Endothelial cell of umbilical vein (primary cell): ENCODE measurements around the gene PLCD3. TPM values are rescaled to one million over a fixed set of nuclear protein-coding genes. Genes with fewer than 3 reads are reported as not detected.

Experiments
- BruUV-seq: library from RNA; stranded (reverse); fragments of 400-500 nt; replicated peaks from 2 replicates; lab custom pipeline; 2021; lab: Mats Ljungman, UMichigan
- CTCF ChIA-PET: fragments of 300-600, 350-600 bp; sonication (Branson Sonifier 250); formaldehyde crosslinking; loops from one replicate; lab custom pipeline; 2021; ENCODE audit warnings: antibody characterized with exemption, inconsistent platforms; lab: Charles Lee
- POLR2A ChIA-PET: fragments of 300-600, 350-600 bp; sonication (Branson Sonifier 250); formaldehyde crosslinking; loops from one replicate; lab custom pipeline; 2021; ENCODE audit warnings: antibody characterized with exemption, inconsistent platforms; lab: Charles Lee
- DNase-seq: peaks from one replicate; pipeline ENCODE4 v3.0.0-alpha.2; 2011; ENCODE audit warnings: low read depth, low spot score
- FAIRE-seq: peaks from 2 replicates; lab custom pipeline; 2011; peaks lifted over from hg19 to GRCh38; lab: Jason Lieb, UNC
- H2AFZ ChIP-seq: 2 replicates; pipeline ENCODE4 v1.6.0; 2012; ENCODE audit warnings: low read depth, low read length, control low read depth, inconsistent platforms
- H3K27ac ChIP-seq: 2 replicates; pipeline ENCODE4 v1.5.1; 2011; ENCODE audit warnings: low read depth, mild to moderate bottlenecking, control low read depth, low read length, moderate library complexity; ENCODE audit not compliant: insufficient read depth
- H3K27me3 ChIP-seq, 2 experiments: 2 replicates each; pipeline versions ENCODE4 v1.6.0 to v1.6.1; 2011; ENCODE audit warnings: low read length in 2 of 2, mixed read lengths in 1 of 2; ENCODE audit not compliant: control insufficient read depth in 2 of 2, insufficient read depth in 2 of 2
- H3K36me3 ChIP-seq, 2 experiments: 2 replicates in 1 of 2; 3 replicates in 1 of 2; pipeline ENCODE4 v1.5.1; 2011; ENCODE audit warnings: low read length in 2 of 2, mild to moderate bottlenecking in 1 of 2, moderate library complexity in 1 of 2; ENCODE audit not compliant: control insufficient read depth in 2 of 2, insufficient read depth in 2 of 2; ENCODE audit errors: extremely low read depth in 1 of 2
- H3K4me1 ChIP-seq: 3 replicates; pipeline ENCODE4 v1.5.1; 2011; ENCODE audit warnings: mild to moderate bottlenecking, low read length; ENCODE audit not compliant: control insufficient read depth, insufficient read depth; ENCODE audit errors: extremely low read depth
- H3K4me2 ChIP-seq: 2 replicates; pipeline ENCODE4 v1.6.1; 2011; ENCODE audit warnings: low read length, control low read depth, mixed read lengths; ENCODE audit not compliant: insufficient read depth
- H3K4me3 ChIP-seq, 3 experiments: fragments of 200-600 bp in 1 of 3; sonication (generic), shearing (Covaris generic) in 1 of 3; replicated peaks in 1 of 3; 2 replicates each; pipeline ENCODE4 v1.5.1; 2011 to 2016; ENCODE audit warnings: control low read depth in 3 of 3, low read length in 3 of 3, mild to moderate bottlenecking in 2 of 3, inconsistent platforms in 1 of 3, low read depth in 1 of 3, moderate library complexity in 1 of 3; ENCODE audit not compliant: insufficient read depth in 1 of 3
- H3K79me2 ChIP-seq: 2 replicates; pipeline ENCODE4 v1.6.0; 2012; ENCODE audit warnings: low read length, inconsistent platforms; ENCODE audit not compliant: control insufficient read depth, insufficient read depth
- H3K9ac ChIP-seq: replicated peaks from 2 replicates; pipeline ENCODE3; 2011; ENCODE audit warnings: low read length, control low read depth; ENCODE audit not compliant: insufficient read depth; ENCODE audit errors: extremely low read depth
- H3K9me1 ChIP-seq: replicated peaks from 3 replicates; pipeline ENCODE4 v1.6.0; 2011; ENCODE audit warnings: mild to moderate bottlenecking, low read length; ENCODE audit not compliant: control insufficient read depth, insufficient read depth; ENCODE audit errors: extremely low read depth
- H3K9me3 ChIP-seq: replicated peaks from 2 replicates; pipeline ENCODE4 v1.5.1; 2012; ENCODE audit warnings: low read length, inconsistent platforms; ENCODE audit not compliant: control insufficient read depth, insufficient read depth
- H4K20me1 ChIP-seq: replicated peaks from 2 replicates; pipeline ENCODE3; 2011; ENCODE audit warnings: mild to moderate bottlenecking, low read length; ENCODE audit not compliant: control insufficient read depth, insufficient read depth; ENCODE audit errors: extremely low read depth
- CTCF ChIP-seq, 2 donors: IDR thresholded peaks; 1 replicate in 1 of 2; 2 replicates in 1 of 2; pipeline ENCODE4 v1.5.1; 2011; ENCODE audit warnings: low read length in 2 of 2, mild to moderate bottlenecking in 2 of 2, moderate library complexity in 2 of 2, control low read depth in 1 of 2, inconsistent platforms in 1 of 2, low read depth in 1 of 2; ENCODE audit not compliant: insufficient read depth in 1 of 2; ENCODE audit errors: extremely low read depth in 1 of 2
- EZH2 ChIP-seq: IDR thresholded peaks from 2 replicates; pipeline ENCODE4 v1.6.1; 2012; ENCODE audit warnings: borderline replicate concordance, low read depth, mild to moderate bottlenecking, moderate library complexity, low read length, inconsistent platforms; ENCODE audit not compliant: severe bottlenecking
- FOS ChIP-seq: IDR thresholded peaks from 2 replicates; pipeline ENCODE4 v1.6.1; 2011; ENCODE audit warnings: mild to moderate bottlenecking, low read length, moderate library complexity, borderline replicate concordance; ENCODE audit not compliant: insufficient read depth
- GATA2 ChIP-seq: IDR thresholded peaks from 2 replicates; pipeline ENCODE4 v1.7.0; 2011; ENCODE audit warnings: low read depth, mild to moderate bottlenecking, moderate library complexity, mixed read lengths, low read length; ENCODE audit not compliant: insufficient read length, insufficient read depth
- JUN ChIP-seq: IDR thresholded peaks from 2 replicates; pipeline ENCODE4 v1.6.1; 2011; ENCODE audit warnings: borderline replicate concordance, low read depth; ENCODE audit not compliant: insufficient read length, insufficient read depth
- MAX ChIP-seq: IDR thresholded peaks from 2 replicates; pipeline ENCODE4 v1.6.1; 2011; ENCODE audit not compliant: insufficient read depth, insufficient read length
- MYC ChIP-seq: IDR thresholded peaks from one replicate; pipeline ENCODE4 v1.6.1; 2011; ENCODE audit warnings: mild to moderate bottlenecking, low read depth, low read length
- POLR2A ChIP-seq: IDR thresholded peaks from 2 replicates; pipeline ENCODE4 v1.6.1; 2012; ENCODE audit warnings: low read depth, mild to moderate bottlenecking, control low read depth, low read length
- POLR2AphosphoS5 ChIP-seq: IDR thresholded peaks from 2 replicates; pipeline ENCODE4 v1.6.1; 2012; ENCODE audit warnings: low read depth, mild to moderate bottlenecking, control low read depth, low read length, moderate library complexity; ENCODE audit not compliant: insufficient read depth
- dilution Hi-C: fragments of 300-500 bp; cut with MboI; formaldehyde crosslinking; loops from one replicate; pipeline ENCODE4 v1.15.0; 2019; ENCODE audit warnings: low sequenced_read_pairs; ENCODE audit not compliant: extremely low pct_ligation_motif_present
- intact Hi-C: fragments of 100-400 bp; cut with micrococcal nuclease; formaldehyde crosslinking; loops from one replicate; pipeline ENCODE4 v1.10.0; 2022
- polyA plus RNA-seq, 4 experiments: library from polyadenylated mRNA; depleted of rRNA in 3 of 4; stranded (reverse) in 3 of 4; unstranded in 1 of 4; fragments of >200 nt; gene quantifications; 2 replicates each; pipeline versions ENCODE4 v1.2.1 to v1.2.3, GENCODE V29; 2011 to 2012; ENCODE audit warnings: missing spikeins in 1 of 4
- total RNA-seq: library from RNA; stranded (reverse); gene quantifications from 2 replicates; pipeline ENCODE4 v1.2.3, GENCODE V29; 2021

The PLCD3 gene
- total and polyA plus RNA-seq, 2 donors (not counting 3 experiments of a cell fraction or from before 2014, with no cell fraction given): 30.4 to 43.1 TPM

- Histone ChIP-seq H3K9me3 (no peaks in the 10 kb centered on the region), H2AFZ (no peak overlapping the region), H4K20me1 (no peaks in the 10 kb centered on the region), H3K4me2 (no peak overlapping the region), H3K9ac (no peak overlapping the region), H3K27ac (no peak overlapping the region), H3K4me1 (peaks cover 39% of the 10 kb centered on the region), H3K79me2 (peaks cover 29% of the 10 kb centered on the region), H3K9me1 (no peaks in the 10 kb centered on the region), H3K36me3 (no peaks in the 10 kb centered on the region), H3K27me3 (no peaks in the 10 kb centered on the region), H3K4me3 (no peak overlapping the region)
- ChIA-PET CTCF (interaction anchor here (0.6 to 2.5 kb wide), 5 partner anchors 20 to 1037 kb away, joined by 3 to 17 read pairs (median 3); partner anchors contain the start of genes ACBD4 and KANSL1), POLR2A (interaction anchor here (0.7 kb wide), 1 partner anchor 184 kb away, joined by 9 read pairs; no protein-coding TSS in a partner anchor)
- no peak for DNase-seq
- dilution Hi-C loops: no loop called here
- intact Hi-C loops: no loop called here
- no TSS peak for BruUV-seq
- no peak for FAIRE-seq
- TF ChIP-seq EZH2: no peak
- TF ChIP-seq MAX: no peak
- no peak for TF ChIP-seq JUN
- TF ChIP-seq CTCF (IDR thresholded peaks at IDR 0.05; ENCODE audit: extremely low read depth in 1 of 2, insufficient read depth in 1 of 2, low read depth in 1 of 2, low read length in 2 of 2): no peak
- TF ChIP-seq POLR2AphosphoS5: no peak
- no peak for TF ChIP-seq POLR2A
- no peak for TF ChIP-seq MYC
- no peak for TF ChIP-seq GATA2
- TF ChIP-seq FOS: no peak
These were observed 23.2 kb upstream of the PLCD3 start for GRCh38 chr17:45155483-45155882.
